A673 (cell line): ENCODE data around the gene CELA2B. TPM values are rescaled to one million over a fixed set of nuclear protein-coding genes. Genes with fewer than 3 reads are reported as not detected.
"Not testable (repeated sequence)": the region's sequence is repeated elsewhere in the genome, so short reads cannot be mapped to it uniquely, and the experiment has no call there.

Experiments used
- Bru-seq: library from RNA; stranded (reverse); fragments of 400-500 nt; gene quantifications from one replicate; lab custom pipeline; 2021; lab: Mats Ljungman, UMichigan
- BruChase-seq, 2 experiments: library from RNA; stranded (reverse); fragments of 400-500 nt; gene quantifications; one replicate each; lab custom pipeline; 2021; lab: Mats Ljungman, UMichigan
- BruUV-seq: library from RNA; stranded (reverse); fragments of 400-500 nt; replicated peaks from 2 replicates; lab custom pipeline; 2021; lab: Mats Ljungman, UMichigan
- CTCF ChIA-PET: fragments of 300-600 bp; sonication (Branson Sonifier 250); formaldehyde crosslinking; loops from one replicate; lab custom pipeline; 2022; ENCODE audit warnings: antibody characterized with exemption; lab: Charles Lee
- POLR2A ChIA-PET: fragments of 300-600 bp; sonication (Branson Sonifier 250); formaldehyde crosslinking; loops from one replicate; lab custom pipeline; 2022; ENCODE audit warnings: antibody characterized with exemption; ENCODE audit not compliant: low non-redundant PET; lab: Charles Lee
- DNase-seq: peaks from one replicate; pipeline ENCODE4 v3.0.0-alpha.2; 2015; ENCODE audit warnings: low spot score
- H3K27ac ChIP-seq: fragments of 200-600 bp; sonication (generic); 2 replicates; pipeline ENCODE4 v1.5.1; 2016; ENCODE audit warnings: mixed run types, low read depth, mild to moderate bottlenecking, mixed read lengths, antibody characterized with exemption, low read length; ENCODE audit not compliant: poor library complexity, severe bottlenecking
- H3K27me3 ChIP-seq: fragments of 200-600 bp; sonication (generic); replicated peaks from 2 replicates; pipeline ENCODE4 v1.6.1; 2017; ENCODE audit warnings: mixed run types, low read depth, mild to moderate bottlenecking, mixed read lengths, antibody characterized with exemption, low read length; ENCODE audit not compliant: insufficient read depth, poor library complexity
- H3K36me3 ChIP-seq: fragments of 200-600 bp; sonication (generic); 2 replicates; pipeline ENCODE4 v1.6.1; 2016; ENCODE audit warnings: mixed run types, mild to moderate bottlenecking, mixed read lengths, antibody characterized with exemption, low read length; ENCODE audit not compliant: insufficient read depth, poor library complexity, severe bottlenecking
- H3K4me1 ChIP-seq: fragments of 200-600 bp; sonication (generic); 2 replicates; pipeline ENCODE4 v1.6.1; 2017; ENCODE audit warnings: mixed run types, mild to moderate bottlenecking, mixed read lengths, antibody characterized with exemption, low read length; ENCODE audit not compliant: insufficient read depth, poor library complexity, severe bottlenecking
- H3K4me3 ChIP-seq: fragments of 200-600 bp; sonication (generic); 2 replicates; pipeline ENCODE4 v1.5.1; 2016; ENCODE audit warnings: low read depth, mixed run types, mild to moderate bottlenecking, mixed read lengths, low read length; ENCODE audit not compliant: poor library complexity, severe bottlenecking
- H3K9me3 ChIP-seq: fragments of 200-600 bp; sonication (generic); 2 replicates; pipeline ENCODE4 v1.6.1; 2016; ENCODE audit warnings: mixed run types, low read depth, mild to moderate bottlenecking, mixed read lengths, antibody characterized with exemption, low read length; ENCODE audit not compliant: poor library complexity, severe bottlenecking
- EZH2 ChIP-seq: fragments of 200-600 bp; sonication (generic); IDR thresholded peaks from 2 replicates; pipeline ENCODE4 v1.6.1; 2017; ENCODE audit warnings: borderline replicate concordance, low read depth, mild to moderate bottlenecking, mixed read lengths, antibody characterized with exemption, low read length; ENCODE audit not compliant: poor library complexity, severe bottlenecking
- intact Hi-C: fragments of 100-400 bp; cut with micrococcal nuclease; formaldehyde crosslinking; loops from one replicate; pipeline ENCODE4 v1.10.0; 2022; ENCODE audit not compliant: unreplicated experiment
- long read RNA-seq: library from polyadenylated mRNA; stranded (forward); transcript quantifications from one replicate; pipeline ENCODE4 v2.0.0, GENCODE V29; 2022
- total RNA-seq: library from RNA; stranded (reverse); gene quantifications from 2 replicates; pipeline ENCODE4 v1.2.3, GENCODE V29; 2021
- TF ChIP-seq, protein P1 (sequence below): fragments of 300-800, 200-600 bp; sonication (generic); conservative IDR thresholded peaks from 2 replicates; pipeline ENCODE4 v1.5.1; 2017; ENCODE audit warnings: low read depth, mild to moderate bottlenecking, antibody characterized with exemption, low read length, moderate library complexity, mixed read lengths

The CELA2B gene
- total RNA-seq (not detected in 2 replicates), Bru-seq, nascent RNA (not detected), BruChase-seq, experiment 1, labeled RNA remaining after a 2-hour chase (not detected), BruChase-seq, experiment 2, labeled RNA remaining after a 6-hour chase (percentile 5 among the genes with signal in this experiment)
- long read RNA-seq: 0 reads

GRCh38 chr1:15475752-15476314 is at the start of gene CELA2B:
Gene CELA2B, plus strand, starts transcription at chr1:15476104. Its CDS starts 22 bp downstream, at chr1:15476126.
- DNase-seq: no peak
- TF ChIP-seq, protein P1, sequence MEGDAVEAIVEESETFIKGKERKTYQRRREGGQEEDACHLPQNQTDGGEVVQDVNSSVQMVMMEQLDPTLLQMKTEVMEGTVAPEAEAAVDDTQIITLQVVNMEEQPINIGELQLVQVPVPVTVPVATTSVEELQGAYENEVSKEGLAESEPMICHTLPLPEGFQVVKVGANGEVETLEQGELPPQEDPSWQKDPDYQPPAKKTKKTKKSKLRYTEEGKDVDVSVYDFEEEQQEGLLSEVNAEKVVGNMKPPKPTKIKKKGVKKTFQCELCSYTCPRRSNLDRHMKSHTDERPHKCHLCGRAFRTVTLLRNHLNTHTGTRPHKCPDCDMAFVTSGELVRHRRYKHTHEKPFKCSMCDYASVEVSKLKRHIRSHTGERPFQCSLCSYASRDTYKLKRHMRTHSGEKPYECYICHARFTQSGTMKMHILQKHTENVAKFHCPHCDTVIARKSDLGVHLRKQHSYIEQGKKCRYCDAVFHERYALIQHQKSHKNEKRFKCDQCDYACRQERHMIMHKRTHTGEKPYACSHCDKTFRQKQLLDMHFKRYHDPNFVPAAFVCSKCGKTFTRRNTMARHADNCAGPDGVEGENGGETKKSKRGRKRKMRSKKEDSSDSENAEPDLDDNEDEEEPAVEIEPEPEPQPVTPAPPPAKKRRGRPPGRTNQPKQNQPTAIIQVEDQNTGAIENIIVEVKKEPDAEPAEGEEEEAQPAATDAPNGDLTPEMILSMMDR: no peak
- no peak for TF ChIP-seq EZH2
- H3K9me3 ChIP-seq: no peaks in the 10 kb centered on the region
- no peak within 1 kb of the TSS for H3K4me3 ChIP-seq
- CTCF ChIA-PET: no interaction called here
- BruUV-seq: no TSS peak
- H3K27ac ChIP-seq: no peak within 1 kb of the TSS
- intact Hi-C loops: no loop called here
- POLR2A ChIA-PET: no interaction called here
- H3K36me3 ChIP-seq: no peaks in the 10 kb centered on the region
- no peaks in the 10 kb centered on the region for H3K27me3 ChIP-seq
- no peaks in the 10 kb centered on the region for H3K4me1 ChIP-seq

DNA sequence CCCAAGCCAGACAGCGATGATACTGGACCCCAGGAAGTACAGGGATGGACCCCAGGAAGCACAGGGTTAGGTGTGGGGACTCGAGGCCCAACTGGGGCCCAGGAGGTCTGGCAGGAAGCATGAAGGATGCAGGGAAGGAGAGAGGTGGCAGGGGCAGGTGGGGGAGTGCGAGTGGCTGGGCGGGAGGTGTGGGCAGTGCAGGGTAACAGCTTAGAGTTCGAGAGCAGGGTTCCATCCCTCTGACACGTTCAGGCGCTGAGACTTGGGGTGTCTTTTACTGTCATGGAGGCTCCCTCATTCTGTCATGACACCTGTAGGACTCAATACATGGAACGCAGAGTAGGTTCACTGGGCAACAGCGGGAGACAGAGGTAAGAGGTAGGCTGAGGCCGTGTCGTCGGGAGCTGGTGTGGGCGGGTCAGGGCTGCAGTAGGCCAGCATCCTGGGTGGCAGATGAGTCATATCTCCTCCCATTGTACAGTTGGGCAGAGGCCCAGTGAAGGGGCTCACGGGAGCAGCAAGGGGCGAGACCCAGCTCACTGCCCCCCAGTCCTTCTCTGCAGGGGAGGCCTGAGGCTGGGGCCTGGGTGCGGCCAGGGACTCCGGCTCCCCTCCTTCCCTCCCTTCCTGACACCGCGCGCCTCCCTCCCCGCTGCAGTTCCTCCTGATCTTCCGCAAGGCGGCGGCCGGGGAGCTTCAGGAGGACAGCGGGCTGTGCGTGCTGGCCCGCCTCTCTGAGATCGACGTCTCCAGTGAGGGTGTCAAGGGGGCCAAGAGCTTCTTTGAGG is 49.2 kb upstream of the CELA2B start:
- no TSS peak for BruUV-seq
- intact Hi-C loops: no loop called here
- H3K27ac ChIP-seq: no peak overlapping the region
- no peaks in the 10 kb centered on the region for H3K27me3 ChIP-seq
- no peaks in the 10 kb centered on the region for H3K9me3 ChIP-seq
- no peak for TF ChIP-seq EZH2
- TF ChIP-seq, protein P1: no peak
- no peak overlapping the region for H3K4me3 ChIP-seq
- POLR2A ChIA-PET: no interaction called here
- H3K36me3 ChIP-seq: no peaks in the 10 kb centered on the region
- no peak for DNase-seq
- CTCF ChIA-PET: no interaction called here
- H3K4me1 ChIP-seq: no peaks in the 10 kb centered on the region

DNA sequence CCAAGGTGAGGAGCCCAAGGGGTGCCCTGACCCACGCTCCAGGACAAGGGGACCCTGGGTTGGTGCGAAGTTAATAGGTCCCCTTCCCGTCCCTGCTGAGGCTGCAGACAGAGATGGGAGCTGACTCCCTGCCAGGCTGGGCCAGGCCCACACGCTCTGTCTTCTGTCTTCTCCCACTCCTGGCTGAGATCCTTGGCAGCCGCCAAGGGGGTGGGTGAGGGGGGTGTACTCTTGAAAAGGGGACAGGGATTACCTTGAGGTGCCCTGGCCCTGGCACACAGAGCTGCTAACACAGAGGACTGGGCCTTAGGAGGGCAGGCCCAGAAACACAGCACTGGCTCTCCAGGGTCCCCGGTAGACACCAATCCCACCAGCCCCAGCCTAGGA is 48.6 kb upstream of the CELA2B start:
- H3K27ac ChIP-seq: no peak overlapping the region
- POLR2A ChIA-PET: no interaction called here

GRCh38 chr1:15428252-15428651 is 47.7 kb upstream of the CELA2B start:
- DNase-seq, H3K27me3 ChIP-seq, CTCF ChIA-PET, H3K4me3 ChIP-seq, BruUV-seq, H3K9me3 ChIP-seq, POLR2A ChIA-PET, H3K4me1 ChIP-seq, H3K27ac ChIP-seq, intact Hi-C loops, H3K36me3 ChIP-seq: not testable (repeated sequence)

More for the DNA sequence above, 48.6 kb upstream of the CELA2B start:
- no peak for DNase-seq
- TF ChIP-seq EZH2: no peak
- TF ChIP-seq, protein P1: no peak
- Histone ChIP-seq H3K9me3 (no peaks in the 10 kb centered on the region), H3K36me3 (no peaks in the 10 kb centered on the region), H3K4me1 (no peaks in the 10 kb centered on the region), H3K27me3 (no peaks in the 10 kb centered on the region), H3K4me3 (no peak overlapping the region)
- CTCF ChIA-PET: no interaction called here
- BruUV-seq: no TSS peak
- intact Hi-C loops: no loop called here
